Epithelial cell of proximal tubule (primary cell): ENCODE measurements around the gene MAGT1. TPM values are rescaled to one million over a fixed set of nuclear protein-coding genes. Genes with fewer than 3 reads are reported as not detected.

Experiments
- DNase-seq: peaks from one replicate; pipeline ENCODE4 v3.0.0-alpha.2; 2011; ENCODE audit warnings: low read depth
- H3K4me3 ChIP-seq: 2 replicates; pipeline ENCODE4 v1.5.1; 2011; ENCODE audit warnings: low read depth, mild to moderate bottlenecking, low read length
- CTCF ChIP-seq: conservative IDR thresholded peaks from 2 replicates; pipeline ENCODE4 v1.5.1; 2012; ENCODE audit warnings: low read depth, mild to moderate bottlenecking, low read length
- total RNA-seq: library from RNA; depleted of rRNA; stranded (reverse); fragments of >200 nt; gene quantifications from 2 replicates; pipeline ENCODE4 v1.2.3, GENCODE V29; 2015

The MAGT1 gene
- total RNA-seq, 1 donor from 2014 or later: 61.6 TPM

GRCh38 chrX:77785486-77786364 lies 109.5 kb downstream of the MAGT1 start, which contains the start of gene ATRX:
ATRX (minus strand) TSS chrX:77786216; CDS start chrX:77786001, 215 bp downstream.
- no peak for TF ChIP-seq CTCF

GRCh38 chrX:77779695-77780094 lies 115.5 kb downstream of the MAGT1 start:
- no peak for DNase-seq
- TF ChIP-seq CTCF: no peak
- no peak overlapping the region for H3K4me3 ChIP-seq

More at GRCh38 chrX:77785486-77786364, 109.5 kb downstream of the MAGT1 start, which contains the start of gene ATRX:
- no peak for DNase-seq
- peak within 1 kb of the TSS; percentile 72 for H3K4me3 ChIP-seq

- H3K4me3 ChIP-seq: no peak overlapping the region
- no peak for TF ChIP-seq CTCF
- no peak for DNase-seq
Observed at GRCh38 chrX:77776659-77777058, 118.6 kb downstream of the MAGT1 start.

Other genes with a start within 250 kb of the MAGT1 start
- 32.2 and 35.3 TPM in 2 replicates for gene ATRX, start 109.2 kb downstream of the MAGT1 start, total RNA-seq
- 285 and 410 TPM in 2 replicates for gene COX7B, start 4.0 kb upstream of the MAGT1 start, total RNA-seq
- gene ATP7A, start 15.3 kb upstream of the MAGT1 start, total RNA-seq: 2.4 and 3.9 TPM in 2 replicates
- gene PGAM4, start 74.2 kb upstream of the MAGT1 start, total RNA-seq: 0.52 TPM in 1 of 2 replicates, not detected in the other
- gene PGK1, start 208.8 kb upstream of the MAGT1 start, total RNA-seq: 323 and 729 TPM in 2 replicates
- 18.6 and 65.7 TPM in 2 replicates for gene TAF9B, start 244.2 kb upstream of the MAGT1 start, total RNA-seq